Measurements from ENCODE around the gene SMIM33.
"Not testable (repeated sequence)": the region's sequence is repeated elsewhere in the genome, so short reads cannot be mapped to it uniquely, and the experiment has no call there.

Gene SMIM33

DNA sequence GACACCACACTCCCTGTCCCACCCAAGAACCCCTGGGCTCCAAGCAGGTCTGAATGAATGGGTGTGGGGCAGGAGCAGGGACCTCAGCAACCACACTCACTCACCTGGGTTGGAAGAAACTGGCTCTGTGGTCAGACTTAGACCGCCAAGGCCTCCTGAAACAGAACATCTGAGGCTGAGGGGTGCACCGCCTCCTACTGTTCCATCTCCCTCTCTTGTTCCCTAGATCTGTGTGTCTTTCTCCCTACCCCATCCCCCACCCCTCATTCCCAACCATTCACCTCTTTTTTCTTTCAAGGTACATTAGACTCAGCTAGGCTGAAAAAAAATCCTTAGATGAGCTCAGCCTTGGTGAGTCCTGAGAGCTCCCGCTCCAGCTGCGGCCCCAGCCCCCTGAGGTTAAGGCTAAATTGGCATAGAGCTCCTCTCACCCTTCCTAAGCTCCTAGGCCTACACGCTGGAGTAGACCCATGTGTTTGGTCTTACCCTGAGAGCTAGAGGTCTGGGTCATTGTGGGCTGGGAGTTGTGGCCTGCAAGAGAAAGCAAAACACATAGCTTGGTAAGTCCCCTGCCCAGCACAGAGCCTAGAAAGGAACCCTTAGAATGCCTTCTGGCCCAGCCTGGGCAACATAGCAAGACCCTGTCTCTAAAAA is 13.0 kb upstream of the SMIM33 start:
- DNase-seq, result no peak

DNA sequence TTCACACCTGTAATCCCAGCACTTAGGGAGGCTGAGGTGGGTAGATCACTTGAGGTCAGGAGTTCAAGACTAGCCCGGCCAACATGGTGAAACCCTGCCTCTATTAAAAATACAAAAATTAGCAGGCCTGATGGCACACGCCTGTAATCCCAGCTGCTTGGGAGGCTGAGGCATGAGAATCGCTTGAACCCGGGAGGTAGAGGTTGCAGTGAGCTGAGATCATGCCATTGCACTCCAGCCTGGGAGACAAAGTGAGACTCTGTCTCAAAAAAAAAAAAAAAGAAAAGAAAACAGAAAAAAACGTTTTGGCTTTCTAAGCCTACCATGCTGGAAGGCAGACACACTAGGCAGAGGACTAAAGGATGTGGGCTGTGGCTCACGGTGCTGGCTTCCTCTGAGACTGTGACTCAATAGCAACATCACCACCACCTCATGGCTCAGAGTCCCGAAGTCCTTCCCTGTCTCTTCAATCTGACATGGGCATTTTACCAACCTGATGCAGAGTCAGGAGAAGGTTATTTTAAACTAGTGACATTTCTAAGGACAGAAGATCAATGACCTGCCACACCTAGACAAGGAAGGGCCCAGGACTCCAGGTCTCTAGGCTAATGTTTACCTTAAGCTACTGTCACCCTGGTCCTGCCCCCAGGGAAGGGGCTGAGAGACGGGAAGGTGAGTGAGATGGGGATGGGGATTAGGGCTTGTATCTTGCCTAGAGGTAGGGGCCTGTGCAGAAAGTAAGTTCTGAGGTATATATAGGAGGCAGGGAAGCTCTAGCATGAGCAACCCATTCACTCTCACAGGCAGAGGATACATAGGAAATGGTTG is 12.0 kb upstream of the SMIM33 start:
- peak; percentile 71 to 76 for DNase-seq

DNA sequence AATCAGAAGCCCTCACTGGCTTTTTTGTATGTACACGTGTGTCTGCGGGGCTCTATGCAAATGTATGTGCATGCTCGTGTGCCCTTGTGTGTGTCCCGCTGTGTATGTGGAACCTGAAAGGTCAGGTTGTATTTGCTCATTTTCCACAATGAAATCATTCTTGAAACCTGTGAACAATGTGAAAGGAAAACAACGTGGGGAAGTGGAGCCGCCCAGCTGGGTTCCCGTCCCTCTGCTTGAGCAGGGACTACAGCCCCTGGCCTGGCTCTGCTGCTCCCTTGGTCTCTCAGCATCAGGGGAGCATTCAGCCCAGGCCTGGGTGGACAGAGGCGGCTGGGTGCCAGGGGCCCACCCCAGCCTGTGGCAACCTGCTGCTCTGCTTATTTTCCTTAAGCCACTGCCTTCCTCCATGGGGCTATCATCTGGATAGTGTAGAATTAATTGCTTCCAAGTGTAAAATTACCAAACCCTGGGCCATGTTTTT is 11.3 kb upstream of the SMIM33 start:
- no peak for DNase-seq

DNA sequence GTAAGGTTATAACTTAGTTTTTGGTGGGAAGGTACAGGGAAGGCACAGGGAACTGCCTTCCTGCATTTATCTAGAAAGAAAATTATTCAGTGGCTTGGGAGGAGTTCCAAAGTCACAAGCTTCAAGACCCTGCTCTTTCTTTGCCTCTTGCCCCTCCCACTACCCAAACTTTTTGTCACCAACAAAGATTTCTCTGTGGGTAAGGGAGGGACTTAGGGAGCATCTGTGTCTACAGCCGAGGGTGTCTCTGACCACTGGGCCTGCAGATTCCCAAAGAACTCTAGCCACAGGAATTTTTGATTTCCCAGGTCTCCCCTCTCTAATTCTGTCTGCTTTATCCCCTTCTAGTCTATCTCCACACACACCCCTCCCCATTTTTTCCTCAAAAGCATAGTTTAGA is 10.3 kb upstream of the SMIM33 start:
- DNase-seq, result no peak

DNA sequence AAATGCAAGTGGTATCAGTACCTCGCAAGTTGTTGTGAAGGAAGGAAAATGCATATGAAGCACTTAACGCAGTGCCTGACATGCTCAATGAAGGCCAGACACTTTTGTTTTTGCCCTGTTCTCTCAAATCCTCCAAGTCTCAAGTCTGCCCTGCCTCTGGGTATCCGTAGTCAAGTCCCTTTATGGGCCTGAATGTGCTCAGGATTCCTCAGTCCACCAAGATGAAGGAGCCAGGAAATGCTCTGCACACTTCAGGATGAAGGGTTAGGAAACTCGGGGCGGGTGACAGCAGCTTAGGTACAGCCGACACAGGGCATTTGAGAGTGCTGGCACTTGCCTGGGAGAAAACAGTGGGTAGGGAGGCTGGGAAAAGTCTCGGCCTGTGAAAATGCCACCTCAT is 9.6 kb upstream of the SMIM33 start:
- DNase-seq, result no peak

DNA sequence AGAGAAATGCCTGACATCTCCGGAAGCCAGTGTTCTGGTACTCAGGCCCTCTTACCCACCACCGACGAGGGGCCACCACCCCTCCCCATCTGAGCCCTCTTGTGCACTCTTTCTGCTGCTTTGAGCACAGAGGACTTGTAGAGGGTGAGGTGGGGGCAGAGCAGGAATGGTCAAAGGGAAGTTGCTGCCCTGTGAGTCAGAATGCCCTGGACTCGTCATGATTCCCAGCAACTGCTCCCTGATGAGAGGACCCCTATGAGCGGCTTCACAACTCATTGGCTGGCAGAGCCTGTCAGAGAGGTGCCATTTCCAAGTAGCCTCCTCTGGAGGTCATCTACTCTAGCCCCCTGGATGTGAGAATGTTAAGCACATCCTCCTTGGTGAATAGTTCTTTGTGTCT is 9.1 kb upstream of the SMIM33 start:
- DNase-seq, result no peak

DNA sequence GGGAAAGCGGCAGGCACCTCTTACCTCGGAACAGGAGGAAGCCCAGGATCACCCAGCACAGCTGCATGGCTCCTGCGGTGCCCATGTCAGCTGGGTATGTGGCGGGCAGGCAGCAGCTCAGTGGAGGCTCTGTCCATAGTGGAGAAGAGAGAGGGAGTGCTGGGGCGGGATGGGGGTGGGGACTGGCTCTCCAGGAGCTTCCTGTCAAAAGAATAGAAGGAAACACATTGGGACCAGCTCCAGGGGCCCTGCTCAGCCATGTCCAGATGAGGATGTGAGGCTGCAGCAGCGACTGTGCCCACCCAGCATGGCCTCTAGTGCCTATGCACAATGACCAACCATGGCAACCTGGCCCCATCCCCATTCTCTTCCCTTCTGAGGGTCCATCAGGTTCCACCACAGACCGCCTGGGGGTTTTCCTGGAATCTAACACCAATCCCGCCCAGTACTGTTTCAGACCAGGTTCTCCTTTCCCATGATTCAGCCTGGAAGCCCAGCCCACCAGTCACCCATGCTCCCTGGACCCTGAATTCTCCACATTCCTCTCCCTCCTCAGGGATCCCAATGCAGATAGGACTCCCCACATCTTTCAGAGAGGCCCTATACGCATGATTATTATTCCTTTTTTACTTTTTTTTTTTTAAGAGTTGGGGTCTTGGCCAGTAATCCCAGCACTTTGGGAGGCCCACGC is 8.1 kb upstream of the SMIM33 start, which contains the start of gene ECSCR:
Gene ECSCR, minus strand, starts transcription at position 158 of the 691 bp plus-strand sequence. Its CDS starts 73 bp downstream, at position 85.
- no peak for DNase-seq

DNA sequence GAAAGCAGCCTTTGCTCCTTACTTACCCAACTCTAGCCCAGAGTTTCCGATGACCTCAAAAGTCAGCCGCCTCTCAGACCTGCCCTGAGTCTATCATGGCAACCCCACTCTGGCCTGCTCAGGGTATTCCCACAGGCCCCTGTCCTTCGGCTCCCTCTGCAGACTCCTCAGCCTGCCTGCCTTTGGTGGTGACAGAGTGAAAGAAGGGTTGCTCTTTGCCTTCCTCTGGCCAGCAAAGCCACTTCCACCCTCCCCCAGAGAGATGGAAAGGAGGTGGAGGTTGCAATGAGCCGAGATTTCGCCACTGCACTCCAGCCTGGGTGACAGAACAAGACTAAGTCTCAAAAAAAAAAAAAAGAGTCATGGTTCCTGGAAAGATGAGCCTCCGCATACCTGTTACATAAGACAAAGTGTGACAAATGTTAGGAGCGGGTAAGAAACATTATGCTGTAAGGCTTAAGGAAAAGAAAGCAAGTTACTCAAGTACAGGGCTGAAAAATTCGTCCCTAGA is 2.3 kb upstream of the SMIM33 start:
- peak; percentile 27 to 28 for DNase-seq

DNA sequence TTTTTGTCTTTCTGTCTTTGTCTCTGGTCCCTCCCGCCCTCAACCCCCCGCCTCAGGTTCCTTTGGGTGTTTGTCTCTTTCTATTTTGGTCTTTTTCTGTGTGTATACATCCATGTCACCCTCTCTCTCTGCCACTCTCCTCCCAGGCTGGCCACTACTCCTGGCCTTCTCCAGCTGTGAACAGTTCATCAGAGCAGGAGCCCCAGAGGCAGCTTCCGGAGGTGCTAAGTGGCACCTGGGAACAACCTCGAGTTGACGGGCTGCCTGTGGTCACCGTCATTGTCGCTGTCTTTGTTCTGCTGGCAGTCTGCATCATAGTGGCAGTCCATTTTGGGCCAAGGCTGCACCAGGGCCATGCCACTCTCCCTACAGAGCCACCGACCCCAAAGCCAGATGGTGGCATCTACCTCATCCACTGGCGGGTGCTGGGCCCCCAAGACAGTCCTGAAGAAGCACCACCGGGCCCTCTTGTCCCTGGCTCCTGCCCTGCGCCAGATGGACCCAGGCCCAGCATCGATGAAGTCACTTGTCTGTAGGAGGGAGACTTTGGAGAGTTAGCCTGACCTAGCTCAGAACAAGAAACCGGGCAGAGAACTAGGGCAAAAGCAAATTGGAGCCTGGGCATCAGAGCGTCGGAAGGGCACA is 1.7 kb downstream of the SMIM33 start:
- DNase-seq, result no peak

DNA sequence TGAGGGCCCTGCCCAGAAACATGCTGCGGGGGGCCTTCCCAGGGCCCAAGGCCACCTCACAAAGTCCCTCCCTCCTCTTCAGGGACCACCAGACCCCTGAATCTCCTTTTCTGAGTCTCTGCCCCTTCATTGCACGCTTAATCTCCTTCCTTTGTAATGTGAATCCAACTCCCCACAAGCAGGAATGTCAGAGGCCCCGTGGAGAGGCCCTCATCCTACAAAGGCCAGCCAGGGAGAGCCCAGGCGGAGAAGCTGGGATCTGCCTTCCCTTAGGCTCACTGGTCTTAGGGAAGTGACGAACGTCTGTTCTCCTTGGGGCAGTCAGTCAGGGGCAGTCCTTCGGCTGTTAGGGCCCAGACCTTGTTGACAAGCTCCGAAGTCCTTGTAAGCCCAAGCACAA is 2.3 kb downstream of the SMIM33 start:
- no peak for DNase-seq

DNA sequence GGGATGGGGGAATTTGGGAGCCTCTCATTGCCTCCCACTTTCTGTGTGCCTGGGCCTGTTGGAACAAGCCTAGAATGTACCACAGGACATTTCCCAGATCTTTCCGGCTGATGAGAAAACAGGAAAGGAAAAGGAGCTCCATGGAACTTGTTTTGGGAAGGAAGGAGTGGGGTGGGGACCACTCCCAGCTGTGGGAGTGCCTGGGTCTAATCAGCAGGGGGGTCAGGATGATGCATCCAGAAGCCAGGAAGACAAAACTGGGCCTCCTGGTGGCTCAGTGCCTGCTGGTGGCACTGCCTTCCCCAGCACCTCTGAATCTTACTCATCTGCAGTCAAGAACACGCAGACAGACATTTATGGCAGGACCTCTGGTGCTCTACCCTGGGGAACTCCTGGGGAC is 2.8 kb downstream of the SMIM33 start:
- DNase-seq, result no peak

DNA sequence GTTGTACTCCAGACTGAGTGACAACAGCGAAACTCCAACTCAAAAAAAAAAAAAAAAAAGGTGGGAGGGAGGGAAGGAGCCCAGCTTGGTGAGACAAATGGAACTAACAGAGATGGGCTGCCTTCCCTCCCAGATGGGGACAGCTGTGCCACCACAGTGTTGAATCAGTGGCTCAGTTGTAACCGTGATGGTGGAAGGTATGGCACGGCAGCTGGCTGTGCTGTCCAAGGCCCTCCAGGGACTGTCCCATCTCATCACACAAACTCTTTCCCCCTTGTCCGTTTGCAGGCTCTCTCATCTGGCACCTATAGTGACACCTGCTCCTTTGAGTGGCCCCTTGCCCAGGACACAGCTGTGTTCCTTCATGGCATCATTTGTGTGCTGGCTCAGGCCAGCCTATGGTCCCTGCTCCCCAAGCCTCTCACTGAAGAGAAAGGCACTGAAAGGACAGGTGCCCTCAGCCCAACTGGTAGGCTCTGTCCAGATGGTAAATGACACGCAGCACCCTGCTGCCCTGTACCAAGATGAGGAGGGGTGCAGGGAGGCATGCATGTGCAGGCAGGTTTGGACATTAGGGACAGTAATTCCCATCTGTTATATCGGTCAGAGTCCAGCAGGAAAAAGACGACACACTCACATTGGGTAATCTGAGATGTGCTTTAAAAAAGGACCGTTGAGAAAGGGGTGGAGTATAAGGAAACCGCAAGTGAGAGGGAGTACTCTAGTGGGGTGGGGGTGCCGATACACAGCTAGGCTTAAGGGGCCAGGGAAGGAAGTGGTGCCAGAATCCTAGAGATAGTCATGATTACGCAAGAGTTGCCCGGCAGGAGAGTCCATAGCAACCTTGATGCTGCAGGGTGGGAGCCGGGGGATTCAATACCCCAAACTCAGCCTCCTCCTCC is 4.3 kb downstream of the SMIM33 start:
- peak; percentile 99 to 100 for DNase-seq

DNA sequence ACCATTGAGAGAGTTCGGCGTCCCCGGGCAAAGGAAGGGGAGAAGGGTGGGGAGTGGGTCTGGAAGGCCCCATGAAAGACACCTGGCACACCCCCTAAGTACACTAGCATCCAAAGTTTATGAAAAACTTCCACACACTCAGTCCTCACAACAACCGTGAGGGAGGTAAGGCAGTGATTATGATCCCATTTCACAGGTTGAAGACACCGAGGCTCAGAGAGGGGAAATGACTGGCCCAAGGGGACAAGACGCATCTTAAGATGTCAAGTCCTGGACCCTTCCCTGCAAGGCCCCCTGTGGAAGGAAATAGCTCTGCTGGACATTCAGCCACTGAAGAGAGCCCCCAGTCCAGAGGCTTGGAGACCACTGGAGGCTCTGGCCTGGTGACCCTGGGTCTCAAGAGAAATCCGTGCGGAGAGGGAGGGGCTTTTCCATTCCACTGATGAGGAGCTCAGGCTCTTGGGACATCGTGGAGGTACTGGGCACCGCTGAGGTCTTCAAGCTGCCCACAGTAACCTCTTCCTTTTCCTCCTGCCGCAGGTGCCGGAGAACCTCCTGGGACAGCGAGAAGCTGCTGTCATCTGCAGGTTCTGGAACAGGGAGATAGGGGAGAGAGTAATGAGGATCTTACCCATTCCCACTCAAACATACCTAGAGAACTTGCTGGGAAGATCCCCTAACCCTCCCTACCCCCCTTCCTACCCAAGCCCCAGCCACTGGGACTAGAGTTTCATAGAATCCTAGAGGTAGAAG is 5.2 kb downstream of the SMIM33 start:
- no peak for DNase-seq

DNA sequence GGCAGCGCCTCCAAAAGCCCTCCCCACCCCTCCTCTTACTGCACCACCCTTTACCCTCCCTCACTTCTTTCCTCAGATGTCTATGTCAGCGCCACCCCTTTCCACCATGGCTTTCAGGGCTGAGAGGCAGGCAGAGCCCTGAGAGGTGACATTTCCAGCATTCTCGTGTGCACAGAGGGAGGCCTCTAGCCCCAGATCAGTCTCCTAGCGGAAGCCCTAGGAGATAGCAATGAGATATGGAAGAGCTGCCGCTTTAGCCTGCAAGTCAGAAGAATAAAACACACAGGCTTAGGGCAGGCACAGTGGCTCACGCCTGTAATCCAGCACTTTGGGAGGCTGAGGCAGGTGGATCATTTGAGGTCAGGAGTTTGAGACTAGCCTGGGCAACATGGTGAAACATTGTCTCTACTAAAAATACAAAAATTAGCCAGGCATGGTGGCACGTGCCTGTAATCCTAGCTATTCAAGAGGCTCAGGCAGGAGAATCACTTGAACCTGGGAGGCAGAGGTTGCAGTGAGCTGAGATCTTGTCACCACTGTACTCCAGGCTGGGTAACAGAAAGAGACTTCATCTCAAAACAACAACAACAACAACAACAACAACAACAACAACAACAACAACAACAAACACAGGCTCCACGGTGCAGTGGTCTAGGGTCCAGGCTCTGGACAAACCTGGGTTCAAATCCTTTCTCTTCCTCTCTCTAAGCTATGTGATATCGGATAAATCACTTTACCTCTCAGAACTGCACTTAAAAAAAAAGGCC is 8.0 kb downstream of the SMIM33 start:
- DNase-seq, result not testable (repeated sequence)

DNA sequence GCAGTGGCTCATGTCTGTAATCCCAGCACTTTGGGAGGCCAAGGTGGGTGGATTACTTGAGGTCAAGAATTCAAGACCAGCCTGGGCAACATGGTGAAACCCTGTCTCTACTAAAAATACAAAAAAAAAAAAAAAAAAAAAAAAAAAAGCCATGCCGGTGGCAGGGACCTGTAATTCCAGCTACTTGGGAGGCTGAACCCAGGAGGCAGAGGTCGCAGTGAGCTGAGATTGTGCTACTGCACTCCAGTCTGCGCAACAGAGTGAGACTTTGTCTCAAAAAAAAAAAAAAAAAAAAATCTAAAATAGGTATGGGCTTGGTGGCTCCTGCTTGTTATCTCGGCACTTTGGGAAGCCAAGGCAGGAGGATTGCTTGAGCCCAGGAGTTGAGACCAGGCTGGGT is 8.9 kb downstream of the SMIM33 start:
- not testable (repeated sequence) for DNase-seq

DNA sequence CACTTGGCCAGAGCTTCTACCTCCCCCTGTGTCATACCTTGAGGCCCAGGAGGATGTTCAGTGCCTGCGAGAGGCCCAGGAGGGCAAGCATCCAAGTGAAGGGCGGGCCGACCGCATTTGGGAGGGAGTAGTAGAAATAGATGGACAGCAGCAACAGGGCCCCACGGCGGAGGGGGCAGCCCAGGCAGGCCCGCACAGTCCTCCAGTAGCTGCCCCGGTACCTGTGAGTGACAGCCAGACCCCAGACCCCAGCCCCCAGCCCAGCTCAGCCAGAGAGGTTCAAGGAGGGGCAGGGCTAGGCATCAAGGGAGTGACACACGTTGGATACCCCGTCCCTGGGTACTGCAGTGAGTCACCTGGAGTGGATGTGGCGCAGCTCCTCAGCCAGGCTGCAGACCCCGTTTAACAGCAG is 10.3 kb downstream of the SMIM33 start:
- DNase-seq, result no peak

DNA sequence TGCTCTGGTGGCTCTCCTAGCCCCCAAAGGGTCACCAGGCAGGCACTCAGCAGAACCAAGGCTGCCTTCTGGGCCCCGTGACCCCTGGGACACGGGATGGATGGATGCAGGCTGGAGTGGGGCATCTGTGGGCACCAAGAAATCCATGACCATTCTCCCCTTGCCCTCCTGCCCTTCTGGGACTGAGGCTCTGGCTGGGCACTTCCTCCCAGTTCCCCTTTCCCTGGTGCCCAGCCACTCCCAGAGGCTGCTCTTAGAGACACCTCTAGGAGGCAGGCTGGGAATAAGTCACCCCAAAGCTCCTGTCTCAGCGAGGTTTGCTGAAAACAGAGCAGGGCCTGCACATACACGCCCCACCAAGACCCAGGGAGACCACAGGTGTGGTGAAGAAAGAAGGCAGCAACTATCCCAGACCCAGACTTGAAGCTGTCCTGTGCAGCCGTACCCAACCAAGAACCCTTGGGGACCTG is 10.8 kb downstream of the SMIM33 start:
- DNase-seq, result peak; percentile 40 to 57

DNA sequence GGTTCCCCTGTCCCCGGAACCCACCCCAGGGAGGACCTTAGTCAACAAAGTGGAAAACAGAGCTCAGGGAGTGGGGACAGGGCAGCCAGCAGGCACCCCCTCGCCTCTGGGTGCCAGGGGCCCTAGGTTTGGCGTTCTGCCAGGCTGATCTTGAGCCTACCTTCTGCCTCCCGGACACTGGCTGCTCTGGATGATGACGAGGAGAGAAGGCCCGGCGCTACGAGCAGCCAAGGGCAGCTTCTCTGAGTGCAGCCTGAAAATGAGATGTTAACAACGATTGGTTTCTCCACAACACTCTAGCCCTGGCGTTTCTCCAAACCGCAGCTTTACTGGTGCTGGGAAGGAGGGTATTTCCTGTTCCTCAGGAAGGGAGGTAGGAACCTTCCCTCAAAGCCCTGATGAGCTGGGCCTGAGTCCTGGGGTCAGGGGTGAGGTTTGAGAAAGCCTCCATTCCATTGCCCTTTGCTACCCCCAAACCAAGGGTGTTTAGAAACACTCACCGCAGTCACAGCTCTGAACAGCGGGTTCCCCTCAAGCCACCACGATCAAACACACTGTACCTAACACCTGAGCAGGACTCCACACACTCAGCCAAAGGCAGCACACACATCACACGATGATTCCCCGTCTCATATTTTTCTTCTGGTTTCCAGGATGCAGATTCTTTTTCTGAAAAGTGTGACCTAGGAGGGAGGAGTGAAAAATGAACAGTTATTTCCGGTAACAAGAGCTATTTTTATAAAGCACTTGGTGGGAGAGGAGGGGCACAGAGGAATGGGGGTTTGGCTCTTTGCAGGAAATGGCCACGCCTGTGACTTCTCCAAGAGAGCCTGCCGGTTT is 11.5 kb downstream of the SMIM33 start, which contains the start of gene STING1:
Gene STING1, minus strand, starts transcription at position 709 of the 840 bp plus-strand sequence. CDS start 1,054 bp downstream, outside the sequence.
- DNase-seq, result peak; percentile 93 to 94

DNA sequence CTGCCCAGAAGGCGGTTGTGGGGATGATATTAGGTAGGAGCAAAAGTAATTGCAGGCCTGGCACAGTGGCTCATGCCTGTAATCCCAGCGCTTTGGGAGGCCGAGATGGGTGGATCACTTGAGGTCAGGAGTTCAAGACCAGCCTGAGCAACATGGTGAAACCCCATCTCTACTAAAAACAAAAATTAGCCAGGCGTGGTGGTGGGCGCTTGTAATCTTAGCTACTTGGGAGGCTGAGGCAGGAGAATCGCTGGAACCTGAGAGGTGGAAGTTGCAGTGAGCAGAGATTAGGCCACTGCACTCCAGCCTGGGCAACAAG is 12.0 kb downstream of the SMIM33 start:
- not testable (repeated sequence) for DNase-seq
